ENCODE results near the gene C1QTNF3.
"Not testable (repeated sequence)": the region's sequence is repeated elsewhere in the genome, so short reads cannot be mapped to it uniquely, and the experiment has no call there.

Gene C1QTNF3

DNA sequence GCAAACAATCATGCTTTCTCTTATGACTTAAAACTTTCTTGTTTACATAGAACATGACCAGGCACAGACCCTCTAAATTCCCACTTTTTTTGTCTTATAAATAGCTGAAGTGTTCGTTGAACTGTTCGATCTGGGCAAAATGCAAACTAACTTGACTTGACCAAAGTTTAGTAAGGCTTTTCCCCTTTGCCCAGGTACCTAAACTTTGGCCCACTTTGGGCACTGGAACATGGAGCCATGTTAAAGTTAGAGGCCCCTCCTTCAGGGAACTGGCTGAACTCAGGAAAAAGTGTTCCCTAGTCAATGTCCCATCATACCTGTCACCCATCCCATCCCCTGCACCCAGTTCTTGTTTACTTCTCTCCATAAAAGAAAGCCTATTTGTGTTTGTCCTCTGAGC is 25.8 kb downstream of the C1QTNF3 start:
- DNase-seq: no peak

DNA sequence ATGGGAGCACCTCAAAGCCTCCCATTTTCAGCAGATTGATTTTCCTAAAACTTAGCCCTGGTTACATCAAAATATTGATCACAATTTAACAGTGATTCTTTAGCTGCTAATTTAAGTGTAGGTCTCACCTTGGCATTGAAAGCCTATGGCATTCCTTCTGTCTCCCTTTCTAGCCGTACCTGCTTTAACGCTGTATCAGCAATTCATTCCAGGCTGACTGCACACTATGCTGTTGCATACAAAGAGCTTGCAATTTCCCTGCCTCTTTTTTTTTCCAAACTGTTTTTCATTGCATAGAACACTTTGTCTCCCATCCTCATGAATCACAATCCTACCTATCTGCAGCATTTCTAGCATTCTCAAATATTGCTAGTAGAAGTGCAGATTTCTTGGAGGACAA is 26.3 kb downstream of the C1QTNF3 start:
- DNase-seq: no peak

DNA sequence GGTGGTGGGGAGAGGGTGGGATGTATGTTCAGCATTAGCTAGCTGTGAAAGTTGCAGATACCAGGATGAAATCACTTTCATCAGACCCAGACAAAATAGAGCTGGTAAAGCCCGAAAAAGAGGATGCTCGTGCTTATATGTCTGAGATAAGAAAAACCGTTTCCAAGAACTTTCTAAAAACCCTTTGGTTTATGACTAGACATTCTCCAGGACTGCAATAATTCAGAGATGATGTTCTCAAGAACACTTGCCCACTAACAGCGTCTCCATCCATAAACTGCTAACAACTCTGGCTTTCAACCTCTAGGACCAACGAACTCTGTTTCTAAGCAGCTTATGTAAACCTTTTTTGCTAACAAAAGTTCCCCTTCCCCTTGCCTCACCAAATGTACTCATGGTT is 26.8 kb downstream of the C1QTNF3 start:
- DNase-seq: no peak

DNA sequence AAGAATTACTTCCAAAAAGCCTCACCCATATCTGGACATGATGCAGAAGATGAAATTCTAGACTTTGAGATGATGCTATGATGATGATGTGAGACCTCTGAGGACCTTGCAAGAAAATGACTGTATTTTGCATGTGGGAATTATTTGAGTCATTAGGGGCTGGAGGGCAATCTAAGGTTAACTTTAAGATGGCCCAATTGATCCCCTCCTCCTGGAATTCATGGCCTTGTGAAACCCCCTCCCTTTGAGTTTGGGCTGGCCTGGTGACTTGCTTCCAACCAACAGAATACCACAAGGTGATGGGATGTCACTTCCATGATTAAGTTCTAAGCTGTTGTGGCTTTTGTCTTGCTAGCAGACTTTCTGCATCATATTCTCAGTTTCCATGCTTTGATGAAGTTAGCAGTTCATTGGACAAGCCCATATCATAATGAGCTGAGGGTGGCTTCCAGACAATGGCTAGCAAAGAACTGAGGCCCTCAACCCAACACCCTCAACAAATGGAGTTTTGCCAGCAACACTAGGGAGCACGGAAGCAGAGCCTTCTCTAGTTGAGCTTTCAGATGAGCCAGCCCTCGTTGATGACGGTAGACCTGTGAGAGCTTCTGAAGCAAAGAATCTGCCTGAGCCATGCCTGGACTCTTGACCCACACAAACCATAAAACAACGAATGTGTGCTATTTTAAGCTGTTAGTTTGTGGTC is 27.7 kb downstream of the C1QTNF3 start:
- no peak for DNase-seq

DNA sequence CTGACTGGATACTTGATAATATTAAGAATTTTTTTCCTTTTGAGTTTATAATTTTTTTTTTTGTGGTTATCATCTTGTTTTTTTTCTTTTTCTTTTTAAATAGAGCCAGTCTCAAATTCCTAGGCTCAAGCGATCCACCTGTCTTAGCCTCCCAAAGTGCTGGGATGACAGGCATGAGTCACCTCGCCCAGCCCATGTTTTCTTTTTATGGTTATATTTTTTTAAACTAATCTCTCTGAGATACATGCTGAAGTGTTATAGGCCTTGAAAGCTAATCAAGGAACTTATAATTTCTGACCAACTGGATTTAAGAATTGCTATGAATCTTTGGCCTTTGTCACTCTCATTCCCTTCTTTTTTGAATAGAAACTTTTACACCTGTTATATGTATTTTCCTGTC is 28.4 kb downstream of the C1QTNF3 start:
- DNase-seq: no peak

DNA sequence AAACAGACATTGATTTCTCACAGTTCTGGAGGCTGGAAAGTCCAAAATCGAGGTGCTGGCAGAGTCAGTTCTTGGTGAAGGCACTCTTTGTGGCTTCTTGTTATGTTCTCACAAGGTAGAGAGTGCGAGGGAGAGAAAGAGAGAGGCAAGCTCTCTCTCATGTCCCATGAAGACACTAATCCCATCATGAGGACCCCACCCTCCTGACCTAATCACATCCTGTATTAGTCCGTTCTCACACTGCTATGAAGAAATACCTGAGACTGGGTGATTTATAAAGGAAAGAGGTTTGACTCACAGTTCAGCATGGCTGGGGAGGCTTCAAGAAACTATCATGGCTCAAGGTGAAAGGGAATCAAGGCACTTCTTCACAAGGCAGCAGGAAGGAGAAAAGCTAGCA is 29.5 kb downstream of the C1QTNF3 start:
- DNase-seq: no peak

DNA sequence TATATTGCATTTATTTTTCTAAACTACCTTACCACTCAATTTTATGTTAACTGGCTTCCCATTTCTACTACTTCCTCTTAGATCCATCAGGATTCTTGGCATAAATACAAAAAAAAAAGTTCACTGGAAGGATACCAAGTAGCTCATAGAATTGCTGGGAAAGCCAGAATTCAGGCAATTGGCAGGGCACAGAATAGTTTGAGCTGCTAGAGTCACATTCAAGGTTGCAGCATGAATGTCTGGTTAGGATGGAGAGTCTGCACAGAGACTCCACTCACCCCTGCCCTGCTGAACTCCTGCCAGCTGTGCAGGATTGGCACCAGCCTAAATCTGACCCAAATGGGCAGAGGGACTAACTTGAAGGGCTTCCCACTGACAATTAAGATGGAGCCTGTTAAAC is 30.2 kb downstream of the C1QTNF3 start:
- no peak for DNase-seq

DNA sequence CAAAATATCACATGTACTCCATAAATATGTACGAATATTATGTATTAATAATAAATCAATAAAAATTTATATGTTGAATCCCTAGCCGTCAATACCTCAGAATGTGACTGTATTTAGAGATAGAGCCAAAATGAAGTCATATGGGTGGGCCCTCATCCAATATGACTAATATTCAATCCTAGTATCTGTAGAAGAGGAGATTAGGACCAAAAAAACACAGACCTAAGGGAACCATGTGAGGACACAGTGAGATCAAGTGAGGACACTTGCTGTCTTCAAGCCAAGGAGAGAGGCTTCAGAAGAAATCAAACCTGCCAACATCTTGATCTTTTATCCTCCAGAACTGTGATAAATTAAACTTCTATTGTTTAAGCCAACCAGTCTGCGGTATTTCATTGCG is 31.5 kb downstream of the C1QTNF3 start:
- no peak for DNase-seq

DNA sequence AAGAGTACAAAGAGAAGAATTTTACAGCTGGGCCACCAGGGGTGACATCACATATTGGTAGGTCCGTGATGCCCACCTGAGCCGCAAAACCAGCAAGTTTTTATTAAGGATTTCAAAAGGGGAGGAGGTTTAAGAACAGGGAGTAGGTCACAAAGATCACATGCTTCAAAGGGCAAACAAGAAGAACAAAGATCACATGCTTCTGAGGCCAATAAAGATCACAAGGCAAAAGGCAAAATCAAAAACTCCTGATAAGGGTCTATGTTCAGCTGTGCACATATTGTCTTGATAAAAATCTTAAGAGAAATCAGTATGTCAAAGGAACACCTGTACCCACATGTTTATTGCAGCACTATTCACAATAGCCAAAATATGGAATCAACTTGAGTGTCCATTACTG is 32.9 kb downstream of the C1QTNF3 start:
- not testable (repeated sequence) for DNase-seq

DNA sequence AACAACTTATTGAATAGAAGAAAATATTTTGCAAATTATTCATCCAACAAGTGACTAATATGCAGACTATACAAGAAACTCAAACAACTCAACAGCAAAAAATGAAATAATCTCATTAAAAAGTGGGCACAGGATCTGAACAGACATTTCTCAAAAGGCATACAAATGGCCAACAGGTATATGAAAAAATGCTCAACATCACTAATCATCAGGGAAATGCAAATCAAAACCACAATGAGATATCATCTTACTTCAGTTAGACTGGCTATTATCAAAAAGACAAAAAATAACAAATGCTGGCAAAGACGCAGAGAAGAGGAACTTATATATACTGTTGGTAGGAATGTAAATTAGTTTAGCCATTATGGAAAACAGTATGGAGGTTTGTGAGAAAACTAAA is 33.4 kb downstream of the C1QTNF3 start:
- DNase-seq: no peak

DNA sequence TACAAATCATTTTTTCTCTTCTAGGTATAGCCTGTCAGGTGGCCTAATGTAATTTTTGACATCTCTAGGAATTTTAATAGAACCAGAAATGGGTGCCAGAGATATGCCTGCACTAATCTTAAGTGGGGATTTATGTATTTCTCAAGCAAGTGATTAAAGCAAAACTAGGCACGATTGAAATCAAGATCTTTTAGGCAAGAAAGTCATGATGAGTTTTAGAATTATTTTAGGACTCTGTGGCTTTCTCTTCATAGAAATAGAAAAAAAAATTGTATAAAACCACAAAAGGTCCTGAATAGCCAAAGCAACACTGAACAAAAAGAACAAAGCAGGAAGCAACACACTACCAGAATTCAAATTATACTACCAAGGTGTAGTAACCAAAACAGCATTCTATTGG is 34.2 kb downstream of the C1QTNF3 start:
- peak; percentile 9 for DNase-seq

DNA sequence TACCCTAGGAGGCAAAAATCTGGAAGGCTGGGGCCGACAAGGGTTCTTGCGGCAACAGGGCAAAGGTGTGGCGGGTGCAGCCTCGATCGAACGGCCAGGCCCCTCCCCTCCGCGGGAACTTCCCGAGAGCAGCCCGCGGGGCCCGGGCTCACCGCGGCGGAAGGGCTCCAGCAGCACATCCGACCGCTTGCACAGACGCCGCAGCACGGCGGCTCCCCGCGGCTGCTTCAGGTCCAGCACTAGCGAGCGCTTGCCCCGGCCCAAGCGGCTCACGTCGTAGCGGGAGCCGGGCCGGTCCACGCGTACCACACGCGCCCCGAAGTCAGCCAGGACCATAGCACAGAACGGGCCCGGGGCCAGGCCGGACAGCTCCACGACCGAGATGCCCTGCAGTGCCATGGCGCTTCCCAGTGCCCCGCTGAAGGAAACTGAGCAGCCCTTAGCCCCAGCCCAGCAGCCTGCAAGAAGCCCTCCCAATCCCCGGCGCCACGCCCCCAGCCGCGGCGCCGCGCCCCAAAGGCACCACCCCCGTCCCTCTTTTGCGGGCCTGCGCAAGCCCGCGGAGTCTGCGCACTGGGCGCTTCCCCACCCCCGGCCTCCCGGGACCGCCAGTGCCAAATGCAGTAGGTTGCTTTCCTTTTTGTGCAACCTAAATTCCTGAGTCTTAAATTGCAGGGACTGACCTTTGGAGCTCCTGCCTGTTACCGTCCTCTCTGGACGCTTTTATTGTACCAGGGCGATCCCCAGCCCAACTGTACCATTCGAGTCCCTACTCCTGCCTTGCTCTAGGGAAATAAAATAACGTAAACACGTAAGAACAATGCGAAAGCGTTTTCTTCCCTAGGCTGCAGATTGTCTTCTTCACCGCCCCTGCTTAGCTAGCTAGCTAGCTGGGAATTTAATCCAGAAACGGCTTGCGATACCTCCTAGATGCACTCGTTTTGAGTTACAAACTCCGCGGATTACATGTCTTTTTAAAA is 35.1 kb downstream of the C1QTNF3 start, which contains the start of gene AMACR:
Gene AMACR (minus strand): TSS at position 430 of the 980 bp plus-strand sequence. CDS start 31 bp downstream, at position 399.
- peak; percentile 81 for DNase-seq

DNA sequence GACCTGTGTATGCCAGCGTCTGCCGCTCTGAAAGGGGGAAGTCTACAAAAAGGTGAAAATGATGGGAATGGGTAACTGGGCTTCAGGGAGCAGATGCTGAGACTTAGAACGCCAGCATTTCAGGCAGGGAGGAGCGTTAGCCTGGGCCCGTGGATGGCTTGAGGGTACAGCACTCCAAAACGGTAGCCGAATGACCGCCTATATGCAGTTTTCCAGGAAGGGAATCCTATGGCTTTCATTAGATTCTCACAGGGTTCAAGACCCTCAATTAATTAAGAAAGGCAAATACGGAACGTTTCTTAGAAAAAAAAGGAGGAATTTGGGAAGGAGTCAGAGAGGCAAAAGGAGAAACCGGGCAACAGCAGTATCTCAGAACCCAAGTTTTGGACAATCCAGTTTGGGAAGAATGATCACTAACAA is 35.8 kb downstream of the C1QTNF3 start:
- DNase-seq: peak; percentile 32

DNA sequence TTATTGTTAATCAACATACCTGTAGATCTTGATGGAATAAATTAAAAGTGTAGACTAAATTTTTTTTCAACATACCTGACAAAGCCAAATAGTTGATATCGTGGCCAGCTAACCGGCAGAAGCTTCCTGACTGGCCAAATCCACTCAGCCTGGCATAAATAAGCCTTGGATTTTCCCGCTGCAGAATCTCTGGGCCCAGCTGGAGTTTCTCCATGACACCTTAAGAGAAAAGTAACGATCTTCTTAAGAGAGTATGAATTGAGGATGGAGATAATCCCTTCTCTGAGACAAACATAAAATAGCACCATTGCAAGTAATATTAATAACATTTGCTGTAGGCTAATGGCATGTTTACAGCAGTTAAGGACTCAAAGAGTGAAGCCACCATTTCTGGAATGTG is 37.3 kb downstream of the C1QTNF3 start:
- DNase-seq: no peak

DNA sequence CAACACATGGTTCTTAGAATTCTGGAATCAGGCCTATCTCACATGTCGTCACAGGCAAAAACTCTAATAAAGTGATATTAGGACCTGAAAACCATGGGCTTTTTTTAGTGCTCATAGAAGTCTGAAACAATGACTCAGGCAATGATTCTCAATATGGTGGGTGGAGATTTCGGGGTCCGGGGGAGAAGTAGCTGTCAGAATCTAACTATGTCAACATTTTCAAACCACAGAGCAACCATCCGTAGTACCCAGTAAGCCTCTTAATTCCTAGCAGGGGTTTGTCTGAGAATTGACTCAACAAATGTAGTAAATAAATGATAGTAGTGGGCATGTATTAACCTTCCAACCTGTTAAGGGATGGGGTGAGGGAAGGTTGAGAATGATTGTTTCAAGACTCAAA is 37.8 kb downstream of the C1QTNF3 start:
- no peak for DNase-seq

DNA sequence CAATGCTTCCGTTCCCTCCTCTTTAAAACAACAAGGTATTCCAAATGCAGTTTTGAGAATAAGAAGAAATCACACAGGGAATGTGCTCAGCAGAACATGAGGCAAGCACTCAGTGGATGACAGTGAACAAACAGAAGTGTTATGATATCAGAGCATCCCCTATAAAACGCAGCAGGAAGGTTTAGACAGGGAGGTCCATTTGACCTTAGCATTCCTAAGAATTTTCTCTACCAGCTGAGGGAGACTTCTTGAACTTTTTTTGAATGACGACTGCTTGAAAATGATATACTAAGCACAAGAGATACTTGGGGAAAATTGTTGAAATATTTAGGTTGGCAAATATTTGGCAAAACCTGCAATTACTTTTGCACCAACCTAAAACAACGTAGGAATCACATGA is 39.1 kb downstream of the C1QTNF3 start:
- DNase-seq: no peak

DNA sequence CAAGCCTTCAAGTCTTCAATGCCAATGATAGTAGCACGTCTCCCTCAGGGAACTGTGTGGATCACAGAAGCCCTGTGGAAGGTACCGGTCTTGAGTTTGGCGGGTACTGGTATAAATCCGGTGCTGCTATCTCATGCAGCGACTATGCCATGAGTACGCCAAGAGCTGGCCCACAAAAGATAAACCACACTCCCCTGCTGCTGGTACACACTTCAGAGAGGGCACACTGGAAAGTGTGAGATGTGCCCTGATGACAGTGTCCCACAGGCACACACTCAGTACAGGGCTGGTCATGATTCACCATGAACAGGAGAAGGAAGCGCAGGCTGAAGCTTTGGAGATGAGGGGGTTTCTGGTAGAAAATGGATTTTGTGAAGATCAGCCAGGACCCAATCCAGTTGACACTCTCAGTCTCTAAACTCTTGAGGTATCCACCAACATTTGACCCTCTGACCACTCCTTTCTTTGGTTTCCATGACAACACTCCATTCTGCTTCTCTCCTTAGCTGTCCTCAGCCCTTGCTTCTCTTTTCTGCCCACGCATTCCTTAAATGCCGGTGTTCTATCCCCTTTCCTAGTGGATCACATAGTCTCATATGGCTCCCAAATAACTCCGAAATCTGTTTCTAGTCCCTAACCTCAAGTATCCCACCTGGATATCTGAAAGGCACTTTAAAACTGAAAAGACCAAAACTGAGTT is 40.2 kb downstream of the C1QTNF3 start:
- no peak for DNase-seq

DNA sequence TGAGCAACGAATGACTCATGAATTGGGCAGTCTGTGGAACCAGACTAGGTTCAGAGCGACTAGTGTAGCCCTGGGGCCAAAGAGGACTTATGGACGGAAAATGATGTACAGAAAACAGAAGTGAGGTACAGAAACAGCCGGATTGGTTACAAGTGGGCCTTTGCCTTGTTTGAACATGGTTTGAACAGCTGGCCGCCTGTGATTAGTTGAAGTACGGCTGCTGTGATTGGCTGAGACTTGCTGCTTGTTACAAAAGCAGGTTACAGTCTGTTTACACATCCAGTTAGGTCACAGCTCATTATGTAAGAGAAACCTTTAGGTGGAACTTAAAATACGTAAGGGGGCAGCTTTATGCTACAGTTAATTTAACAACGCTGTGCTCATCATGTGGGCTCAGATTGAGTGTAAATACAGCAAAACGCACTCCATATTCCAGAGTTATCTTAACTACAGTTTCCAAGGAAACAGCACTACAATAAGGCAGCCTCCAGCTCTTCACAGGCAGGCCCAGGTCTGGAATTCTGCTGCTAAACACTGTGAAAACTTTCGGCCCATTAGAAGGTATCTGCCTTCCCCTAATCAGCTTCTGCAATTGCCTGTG is 41.7 kb downstream of the C1QTNF3 start:
- peak; percentile 7 for DNase-seq

DNA sequence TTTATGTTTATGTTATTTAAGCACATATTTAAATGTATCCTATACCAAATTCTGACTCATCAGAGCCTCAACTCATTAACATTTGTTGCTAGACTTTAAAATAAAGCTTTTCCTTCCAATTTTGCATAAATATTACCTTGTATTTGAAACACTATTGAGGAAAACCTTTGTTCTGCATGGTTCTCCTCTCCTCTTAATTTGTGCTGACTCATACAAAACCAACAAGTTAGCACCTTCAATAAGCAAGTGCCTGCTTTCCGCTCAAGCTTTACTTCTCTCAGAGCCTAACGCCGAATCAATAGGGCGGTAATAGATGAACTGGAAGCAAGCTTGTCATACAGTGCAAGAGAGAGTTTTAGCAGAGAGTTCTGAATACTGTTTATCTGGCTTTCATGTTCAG is 43.0 kb downstream of the C1QTNF3 start:
- no peak for DNase-seq

DNA sequence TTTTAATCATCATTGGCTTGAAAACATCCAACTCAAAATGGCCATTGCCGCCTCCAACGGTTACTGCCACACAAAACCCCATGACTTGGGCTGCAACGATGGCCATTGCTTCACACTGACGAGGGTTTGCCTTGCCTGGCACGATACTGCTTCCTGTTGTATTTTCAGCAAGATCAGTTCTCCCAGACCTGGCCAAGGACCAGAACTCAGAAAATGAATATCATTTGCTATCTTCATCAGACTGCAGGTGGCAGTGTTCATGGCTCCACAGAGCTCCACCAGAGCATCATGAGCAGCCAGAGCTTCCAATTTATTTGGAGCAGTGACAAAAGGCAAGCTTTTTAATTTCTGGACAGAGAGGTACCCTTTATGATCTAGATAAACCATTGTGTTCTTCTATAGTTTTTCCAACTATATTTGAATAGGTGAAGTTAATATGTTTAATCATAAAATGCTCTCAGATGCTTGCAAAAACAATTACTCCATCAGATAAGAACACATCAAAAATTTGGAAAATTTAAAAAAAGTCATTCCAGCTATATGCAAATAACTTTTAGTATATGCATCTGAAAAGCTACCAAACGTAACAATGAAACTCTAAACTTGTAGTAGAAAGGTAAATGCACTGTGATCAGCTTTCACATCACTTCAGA is 45.6 kb downstream of the C1QTNF3 start:
- DNase-seq: no peak

DNA sequence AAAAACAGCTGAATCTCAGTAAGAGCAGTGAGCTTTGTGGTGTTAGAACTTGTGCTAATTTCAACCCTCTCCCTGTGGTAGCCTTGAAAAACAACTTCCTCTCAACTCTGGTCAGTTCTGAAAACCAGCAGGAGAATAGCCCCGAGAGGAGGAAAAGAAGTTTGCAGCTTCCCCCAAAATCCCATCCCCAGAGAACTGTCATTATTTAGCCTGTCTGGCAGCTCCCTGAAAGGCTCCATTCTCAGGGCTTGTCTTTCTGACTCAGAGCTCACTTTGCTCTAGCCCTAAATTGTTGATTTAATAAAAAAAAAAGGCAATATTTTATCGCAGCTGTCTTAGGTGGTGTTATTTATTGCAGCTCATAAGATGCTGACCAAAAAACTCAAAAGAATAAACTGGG is 47.1 kb downstream of the C1QTNF3 start:
- no peak for DNase-seq

DNA sequence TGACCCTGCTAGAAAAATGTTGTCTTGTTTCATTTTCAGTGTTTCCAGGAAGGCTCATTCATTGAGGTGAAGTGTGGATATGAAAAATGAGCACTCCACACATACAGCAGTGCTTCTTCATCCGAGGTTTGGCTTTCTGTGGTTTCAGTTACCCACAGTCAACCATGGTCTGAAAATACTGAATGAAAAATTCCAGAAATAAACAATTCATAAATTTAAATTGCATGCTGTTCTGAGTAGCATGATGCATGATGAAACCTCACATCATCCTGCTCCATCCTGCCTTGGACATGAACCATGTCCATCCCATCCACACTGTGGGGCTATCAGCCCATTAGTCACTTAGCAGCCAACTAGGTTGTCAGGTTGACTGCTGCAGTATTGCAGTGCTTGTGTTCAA is 48.2 kb downstream of the C1QTNF3 start:
- no peak for DNase-seq

DNA sequence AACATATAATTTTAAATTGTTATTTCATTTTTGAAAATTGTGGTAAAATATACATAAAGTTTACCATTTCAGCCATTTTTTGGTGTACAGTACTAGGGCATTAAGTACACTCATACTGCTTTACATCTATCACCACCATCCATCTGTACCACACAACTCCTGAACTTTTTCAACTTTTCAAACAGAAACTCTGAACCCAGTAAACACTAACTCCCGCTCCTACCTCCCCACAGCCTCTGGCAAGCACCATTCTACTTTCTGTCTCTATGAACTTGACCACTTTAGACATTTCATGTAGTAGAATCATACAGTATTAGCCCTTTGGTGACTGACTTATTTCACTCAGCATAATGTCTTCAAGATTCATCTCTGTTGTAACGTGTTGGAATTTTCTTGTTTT is 50.1 kb downstream of the C1QTNF3 start:
- no peak for DNase-seq
